Measurements from ENCODE around the gene GSN.

DNA sequence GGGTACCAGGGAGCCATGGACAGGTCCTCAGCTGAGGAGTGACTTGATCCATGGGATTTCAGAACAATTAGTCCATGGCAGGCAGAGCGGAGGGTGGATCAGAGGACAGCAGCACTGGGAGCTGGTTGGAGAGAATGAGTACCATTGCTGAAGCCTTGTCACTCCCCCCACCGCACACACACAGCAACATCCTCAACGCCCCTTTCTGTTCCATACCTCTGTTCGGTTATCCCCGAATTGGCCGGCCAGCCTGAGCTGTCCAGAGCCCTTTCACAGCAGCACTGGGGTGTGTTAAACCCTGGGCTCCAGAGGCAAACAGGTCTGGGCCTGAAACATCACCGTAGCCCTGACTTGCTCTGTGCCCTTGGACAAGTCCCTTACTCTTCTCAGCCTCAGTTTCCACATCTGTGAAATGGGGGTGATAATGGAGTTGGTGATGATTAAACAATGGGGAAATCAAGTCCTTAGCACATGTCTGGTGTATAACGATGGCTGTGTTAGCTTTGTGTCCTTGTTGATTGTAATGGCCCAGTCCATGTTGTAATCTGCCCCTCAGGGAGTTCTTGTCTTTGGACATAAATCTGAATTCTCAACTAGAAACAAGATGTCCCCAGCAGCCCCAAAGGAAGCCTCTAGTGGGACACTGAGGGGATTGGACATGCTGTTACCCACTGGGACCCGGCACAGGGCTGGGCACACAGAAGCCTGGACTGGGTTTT lies 16.9 kb downstream of the GSN start:
- TF ChIP-seq, protein P1, sequence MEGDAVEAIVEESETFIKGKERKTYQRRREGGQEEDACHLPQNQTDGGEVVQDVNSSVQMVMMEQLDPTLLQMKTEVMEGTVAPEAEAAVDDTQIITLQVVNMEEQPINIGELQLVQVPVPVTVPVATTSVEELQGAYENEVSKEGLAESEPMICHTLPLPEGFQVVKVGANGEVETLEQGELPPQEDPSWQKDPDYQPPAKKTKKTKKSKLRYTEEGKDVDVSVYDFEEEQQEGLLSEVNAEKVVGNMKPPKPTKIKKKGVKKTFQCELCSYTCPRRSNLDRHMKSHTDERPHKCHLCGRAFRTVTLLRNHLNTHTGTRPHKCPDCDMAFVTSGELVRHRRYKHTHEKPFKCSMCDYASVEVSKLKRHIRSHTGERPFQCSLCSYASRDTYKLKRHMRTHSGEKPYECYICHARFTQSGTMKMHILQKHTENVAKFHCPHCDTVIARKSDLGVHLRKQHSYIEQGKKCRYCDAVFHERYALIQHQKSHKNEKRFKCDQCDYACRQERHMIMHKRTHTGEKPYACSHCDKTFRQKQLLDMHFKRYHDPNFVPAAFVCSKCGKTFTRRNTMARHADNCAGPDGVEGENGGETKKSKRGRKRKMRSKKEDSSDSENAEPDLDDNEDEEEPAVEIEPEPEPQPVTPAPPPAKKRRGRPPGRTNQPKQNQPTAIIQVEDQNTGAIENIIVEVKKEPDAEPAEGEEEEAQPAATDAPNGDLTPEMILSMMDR (IDR thresholded peaks at IDR 0.05; ENCODE audit: low read length) = no peak
- no peak for TF ChIP-seq EZH2 (IDR thresholded peaks at IDR 0.05; ENCODE audit: borderline replicate concordance, low read length)

All from OCI-LY1 (cell line).